HFF-Myc (cell line): ENCODE results near the gene TMED6.

Experiments
- DNase-seq: peaks from one replicate; pipeline ENCODE4 v3.0.0-alpha.2; 2011; ENCODE audit warnings: low read depth; ENCODE audit errors: extremely low read depth
- H3K4me3 ChIP-seq: replicated peaks from 2 replicates; pipeline ENCODE4 v1.5.1; 2011; ENCODE audit warnings: low read depth, mild to moderate bottlenecking, control low read depth, low read length
- CTCF ChIP-seq: IDR thresholded peaks from 2 replicates; pipeline ENCODE4 v1.5.1; 2012; ENCODE audit warnings: mild to moderate bottlenecking, low read depth, low read length, control low read depth; ENCODE audit errors: missing control alignments

TMED6 gene

GRCh38 chr16:69373019-69373418 lies 21.4 kb upstream of the TMED6 start:
- no peak for DNase-seq
- no peak for TF ChIP-seq CTCF

GRCh38 chr16:69371564-69371963 lies 20.0 kb upstream of the TMED6 start:
- no peak for TF ChIP-seq CTCF
- H3K4me3 ChIP-seq = no peak overlapping the region
- DNase-seq = no peak

More at GRCh38 chr16:69373019-69373418, 21.4 kb upstream of the TMED6 start:
- no peak overlapping the region for H3K4me3 ChIP-seq

GRCh38 chr16:69368866-69369265 lies 17.3 kb upstream of the TMED6 start:
- no peak for DNase-seq
- no peak overlapping the region for H3K4me3 ChIP-seq
- TF ChIP-seq CTCF = no peak

GRCh38 chr16:69367980-69368379 lies 16.4 kb upstream of the TMED6 start:
- DNase-seq = no peak
- TF ChIP-seq CTCF = no peak
- H3K4me3 ChIP-seq = no peak overlapping the region

- TF ChIP-seq CTCF = no peak
- no peak overlapping the region for H3K4me3 ChIP-seq
- DNase-seq = no peak
Measured at GRCh38 chr16:69366431-69366830, 14.8 kb upstream of the TMED6 start.

- H3K4me3 ChIP-seq = no peak overlapping the region
- DNase-seq = no peak
- TF ChIP-seq CTCF = no peak
Measured at GRCh38 chr16:69365901-69366300, 14.3 kb upstream of the TMED6 start.

GRCh38 chr16:69364088-69364487 lies 12.5 kb upstream of the TMED6 start:
- no peak overlapping the region for H3K4me3 ChIP-seq
- TF ChIP-seq CTCF = no peak
- no peak for DNase-seq
